Measurements from ENCODE around the gene ARHGEF19.
A peak's percentile ranks its signal among the peaks of the same experiment; 100 is the strongest.
"Not testable (repeated sequence)": the region's sequence is repeated elsewhere in the genome, so short reads cannot be mapped to it uniquely, and the experiment has no call there.

Gene ARHGEF19

DNA sequence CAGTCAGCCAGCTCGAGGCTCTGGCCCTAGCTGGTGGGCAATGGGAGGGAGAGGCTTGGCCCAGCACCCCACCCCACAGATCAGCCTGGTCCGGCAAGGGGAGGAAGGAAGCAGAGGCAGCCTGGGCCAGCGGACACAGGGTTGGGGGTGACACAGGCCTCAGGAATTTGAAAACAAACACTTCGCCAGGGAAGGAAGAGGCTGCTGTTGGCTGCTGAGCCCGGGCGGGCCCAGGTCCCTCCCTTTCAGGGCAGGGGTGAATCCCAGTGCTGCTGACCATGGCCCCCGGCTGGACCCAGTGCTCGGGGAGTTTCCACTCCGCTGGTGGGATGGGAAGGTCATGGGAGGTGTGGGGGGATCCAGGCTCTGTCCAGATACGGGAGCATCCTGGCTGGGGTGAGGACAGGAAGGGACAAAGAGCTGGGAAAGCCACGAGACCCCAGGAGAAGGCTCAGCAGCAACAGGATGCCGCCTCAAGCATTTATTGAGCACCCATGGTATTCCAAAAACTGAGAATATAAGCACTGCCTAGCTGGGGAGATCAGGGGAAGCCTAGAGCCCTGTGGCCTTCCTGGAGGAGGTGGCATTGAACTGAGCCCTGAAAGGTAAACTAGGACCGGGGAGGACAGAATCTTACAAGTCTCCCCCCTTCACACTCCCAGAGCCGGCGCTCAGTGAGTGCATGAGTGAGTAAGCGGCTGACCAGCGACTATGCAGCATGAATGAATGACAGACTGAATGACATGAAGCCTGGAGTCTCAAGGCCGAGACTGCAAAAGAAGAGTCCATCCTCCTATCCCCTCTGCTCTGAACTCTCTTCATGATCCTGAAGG lies 30.3 kb downstream of the ARHGEF19 start:
- peak; percentile 78 for DNase-seq

DNA sequence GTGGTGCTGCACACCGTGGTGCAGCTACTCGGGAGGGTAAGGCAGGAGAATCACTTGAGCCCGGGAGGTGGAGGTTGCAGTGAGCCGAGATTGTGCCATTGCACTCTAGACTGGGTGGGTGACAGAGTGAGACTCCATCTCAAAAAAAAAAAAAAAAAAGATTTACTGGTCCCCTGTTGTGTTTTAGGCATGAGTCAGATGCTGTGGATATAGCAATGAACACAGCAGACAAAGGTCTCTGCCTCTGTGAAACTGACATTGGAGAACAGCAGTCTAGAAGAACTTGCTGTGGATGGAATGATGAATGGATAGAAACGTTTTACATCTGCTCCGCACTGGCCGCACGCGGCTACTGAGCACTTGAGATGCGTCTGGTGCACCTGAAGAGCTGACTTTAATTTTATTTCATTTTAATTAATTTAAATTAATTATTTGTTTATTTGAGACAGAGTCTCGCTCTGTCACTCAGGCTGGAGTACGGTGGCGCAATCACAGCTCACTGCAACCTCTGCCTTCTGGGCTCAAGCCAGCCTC lies 32.1 kb downstream of the ARHGEF19 start:
- DNase-seq: no peak

DNA sequence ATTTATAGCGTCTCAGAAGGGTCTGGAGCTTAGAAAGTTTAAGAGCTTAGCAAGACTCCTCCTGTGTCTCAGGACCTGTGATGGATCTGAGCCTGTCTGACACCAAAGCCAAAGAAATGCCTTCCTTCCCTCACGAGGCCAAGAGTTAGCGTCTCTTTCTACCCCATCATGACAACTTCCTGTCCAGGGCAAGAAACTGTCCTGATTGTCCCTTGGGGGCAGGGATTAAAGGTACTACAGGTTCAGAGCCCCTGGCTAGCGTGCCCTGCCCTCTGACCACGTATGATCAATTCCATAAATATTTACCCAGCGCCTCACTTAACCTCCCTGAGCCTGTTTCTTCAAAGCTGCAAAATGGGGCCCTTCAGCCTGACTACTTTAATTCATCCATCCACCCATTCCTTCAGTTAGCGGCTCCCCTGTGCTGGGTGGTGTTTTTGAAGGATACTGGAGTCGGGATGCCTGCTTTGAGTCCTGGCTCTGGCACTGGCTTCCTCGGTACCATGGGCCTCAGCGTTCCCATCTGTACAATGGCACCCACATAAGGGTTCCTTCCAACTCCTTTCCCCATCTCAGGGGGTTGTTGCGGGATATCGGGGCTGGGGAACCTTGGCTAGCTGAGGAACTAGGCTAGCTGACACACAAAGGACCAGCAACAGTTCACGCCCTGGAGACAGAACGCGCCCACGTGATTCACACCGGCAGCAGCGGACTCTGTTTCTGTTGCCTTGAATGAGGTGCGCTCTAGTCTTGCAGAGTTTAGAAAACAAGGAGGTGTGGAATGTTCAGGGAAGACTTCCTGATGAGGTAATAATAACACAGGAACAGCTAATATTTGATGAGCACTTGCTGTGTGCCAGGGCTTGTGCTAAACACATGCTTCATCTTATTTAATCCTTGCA lies 33.6 kb downstream of the ARHGEF19 start:
- DNase-seq: no peak

DNA sequence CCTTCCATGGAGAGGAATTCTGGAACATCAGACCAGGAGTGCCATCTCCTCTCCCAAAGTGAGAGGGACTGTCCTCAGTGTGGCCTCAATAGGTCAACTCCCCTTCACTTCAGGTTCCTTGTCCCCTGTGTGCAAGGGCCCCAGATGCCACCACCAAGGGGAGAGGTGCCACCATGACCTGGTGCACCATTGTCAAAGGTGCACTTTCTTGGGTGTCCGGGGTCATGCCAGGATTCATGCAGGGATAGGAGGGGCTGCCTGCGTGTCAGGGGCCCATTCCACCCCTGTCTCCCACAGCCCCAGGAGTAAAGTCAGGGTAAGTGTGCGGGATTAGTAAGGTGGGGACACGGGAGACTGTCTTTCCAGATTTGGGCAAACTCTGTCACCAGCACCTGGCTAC lies 35.1 kb downstream of the ARHGEF19 start:
- DNase-seq: no peak

DNA sequence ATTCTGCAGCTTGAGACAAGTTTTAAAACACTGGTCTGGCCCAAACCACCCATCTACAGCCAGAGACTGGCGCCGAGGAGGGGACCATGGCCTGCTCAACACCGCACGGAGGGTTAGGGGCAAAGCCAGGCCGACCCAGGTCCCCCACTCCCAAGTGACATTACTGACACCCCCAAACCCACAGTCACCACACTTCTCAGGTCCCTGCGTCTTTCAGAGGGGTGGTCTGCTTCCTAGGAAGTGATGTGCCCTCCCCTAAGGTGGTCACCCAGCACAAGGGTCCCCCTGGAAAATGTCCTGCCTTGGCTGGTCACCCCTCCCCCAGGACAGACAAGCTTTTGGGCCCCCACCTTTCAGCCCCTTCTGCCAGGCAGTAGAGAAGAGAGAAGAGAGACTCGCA lies 35.8 kb downstream of the ARHGEF19 start:
- DNase-seq: no peak

DNA sequence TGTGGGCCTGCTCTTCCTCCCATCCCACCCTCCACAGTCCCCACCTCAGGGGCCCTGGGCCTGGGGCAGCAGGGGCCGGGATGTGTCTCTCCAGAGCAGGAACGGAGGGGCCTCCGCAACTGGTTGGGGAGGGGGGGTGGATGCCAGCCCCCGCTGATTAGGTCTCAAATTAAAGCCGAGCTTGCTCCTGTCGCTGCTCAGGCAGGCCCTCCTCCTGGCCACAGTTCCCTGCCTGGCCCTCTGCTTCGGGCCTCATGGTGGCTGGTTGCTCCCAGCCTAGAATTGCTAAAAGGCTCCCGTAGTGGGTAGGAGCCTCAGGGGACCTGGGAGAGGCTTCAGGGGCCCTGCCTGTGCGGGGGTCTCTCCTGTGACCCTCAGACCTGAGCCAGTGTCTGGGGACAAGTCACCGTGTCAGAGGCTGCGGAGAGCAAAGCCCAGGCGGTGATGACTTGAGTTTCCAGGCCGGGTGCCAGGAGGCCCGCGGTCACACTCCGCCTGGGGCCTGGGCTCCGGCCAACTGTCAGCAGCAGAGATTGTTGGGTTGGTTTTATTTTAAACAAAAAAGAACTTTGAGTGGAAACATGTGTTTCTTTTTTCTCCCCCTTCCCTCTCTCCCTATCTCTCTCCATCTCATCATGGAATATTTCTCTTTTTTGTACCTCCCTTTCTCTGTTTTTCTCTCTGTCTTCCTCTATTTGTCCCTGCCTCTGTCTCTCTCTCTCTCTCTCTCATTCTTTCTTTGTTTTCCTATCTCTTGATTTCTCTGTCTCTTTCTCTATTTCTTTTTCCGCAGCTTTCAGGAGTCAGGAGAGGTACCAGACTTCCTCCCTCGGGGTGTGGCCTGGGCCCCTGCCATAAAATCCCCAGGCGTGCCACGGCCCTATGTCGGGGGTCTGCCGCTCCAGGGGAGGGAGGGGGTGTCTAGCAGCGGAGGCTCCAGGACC lies 36.6 kb downstream of the ARHGEF19 start:
- peak; percentile 86 for DNase-seq

DNA sequence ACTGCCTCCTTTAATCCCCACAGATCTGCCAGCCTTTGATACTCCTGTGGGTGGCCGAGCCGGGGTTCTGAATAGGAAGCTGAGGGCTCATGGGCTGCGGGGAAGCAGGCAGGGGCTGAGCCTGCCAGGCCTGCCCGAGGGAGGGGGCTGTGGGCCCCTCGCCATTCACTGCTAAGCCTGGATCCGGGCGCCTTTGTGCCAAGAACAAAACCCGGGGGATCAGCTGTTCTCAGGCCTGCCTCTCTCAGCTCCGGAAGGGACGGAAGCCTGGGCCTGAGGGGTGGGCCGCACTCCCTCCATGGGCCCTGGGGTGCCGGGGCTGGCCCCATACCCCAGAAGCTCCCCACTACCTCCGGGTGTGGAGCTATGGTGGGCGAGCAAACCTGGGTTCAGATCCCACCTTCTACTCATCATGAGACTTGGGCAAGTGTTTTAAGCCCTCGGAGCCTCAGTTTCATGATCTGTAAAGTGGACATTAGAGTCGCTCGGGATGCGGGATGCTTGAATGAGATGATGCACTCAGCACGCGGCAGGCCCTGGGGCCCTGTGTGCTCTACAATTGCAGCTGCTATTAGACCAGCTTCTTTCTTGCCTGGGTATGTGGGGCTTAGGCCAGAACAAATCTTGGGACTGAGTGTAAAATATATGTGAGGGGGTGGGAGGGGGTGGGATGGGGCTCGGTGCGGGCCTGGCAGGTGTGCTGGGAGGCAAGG lies 37.4 kb downstream of the ARHGEF19 start:
- no peak for DNase-seq

DNA sequence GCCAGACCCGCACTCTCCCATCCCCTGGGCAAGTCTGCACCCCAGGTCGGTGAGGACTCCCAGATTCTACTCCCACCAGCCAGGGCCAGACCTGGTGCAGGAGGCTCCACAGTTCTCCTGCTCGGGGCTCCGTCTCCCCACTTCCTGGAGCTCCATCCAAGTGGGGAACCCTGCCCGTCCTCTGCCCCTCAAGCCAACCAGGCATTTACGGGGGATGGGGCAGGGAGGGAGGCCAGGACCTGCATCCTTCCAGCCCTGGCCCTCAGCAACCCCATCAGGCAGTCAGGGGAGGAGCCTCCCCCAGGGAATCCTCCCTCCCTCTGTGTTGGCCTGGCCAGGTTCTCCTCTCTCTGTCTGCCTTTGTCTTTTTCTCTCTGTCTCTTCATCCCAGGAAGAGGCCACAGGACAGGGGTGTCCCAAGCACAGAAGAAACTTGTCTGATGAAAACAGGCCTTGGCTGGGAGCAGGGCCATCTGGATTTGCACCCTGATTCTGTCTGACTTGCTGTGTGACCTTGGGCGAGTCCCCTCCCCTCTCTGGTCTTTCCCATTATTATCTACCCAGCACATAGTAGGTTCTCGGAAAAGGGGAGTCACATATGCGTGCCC lies 38.1 kb downstream of the ARHGEF19 start:
- no peak for DNase-seq

DNA sequence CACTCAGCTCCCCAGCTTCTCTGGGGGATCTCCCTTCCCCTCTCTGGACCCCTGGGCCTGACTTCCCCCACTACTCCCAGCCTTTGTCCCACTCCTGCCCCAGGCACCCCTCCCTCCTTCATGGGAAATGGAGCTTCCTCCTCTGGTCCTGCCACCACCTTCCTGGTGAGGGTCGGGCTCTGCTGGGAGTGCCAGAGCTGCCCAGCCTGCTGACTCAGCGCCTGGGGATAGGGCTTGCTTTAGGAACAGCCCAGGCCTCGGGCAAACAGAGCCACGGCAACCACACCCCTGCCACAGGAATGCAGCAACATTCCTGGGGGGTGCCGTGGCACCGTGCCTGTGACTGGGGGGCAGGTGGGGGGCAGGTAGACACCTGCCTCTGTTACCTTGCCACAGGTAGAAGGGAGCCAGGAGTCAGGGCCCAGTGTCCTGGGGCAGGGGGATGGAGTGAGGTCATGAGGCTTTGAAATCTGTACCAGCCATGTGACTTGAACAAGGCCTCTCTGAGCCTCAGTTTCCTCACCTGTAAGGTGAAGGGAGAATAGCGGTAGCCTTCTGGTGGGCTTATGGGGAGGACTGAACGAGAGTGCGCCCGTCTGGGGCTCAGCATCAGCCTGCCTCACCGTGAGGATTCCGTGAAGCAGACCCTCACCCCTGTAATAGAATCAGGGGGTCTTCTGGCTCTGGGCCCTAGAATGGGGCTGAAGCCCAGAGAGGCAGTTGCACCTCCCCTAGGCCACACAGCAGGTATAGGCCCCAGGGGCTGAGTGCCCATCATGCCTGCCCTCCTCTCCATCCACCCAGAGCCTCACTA lies 38.8 kb downstream of the ARHGEF19 start:
- no peak for DNase-seq

DNA sequence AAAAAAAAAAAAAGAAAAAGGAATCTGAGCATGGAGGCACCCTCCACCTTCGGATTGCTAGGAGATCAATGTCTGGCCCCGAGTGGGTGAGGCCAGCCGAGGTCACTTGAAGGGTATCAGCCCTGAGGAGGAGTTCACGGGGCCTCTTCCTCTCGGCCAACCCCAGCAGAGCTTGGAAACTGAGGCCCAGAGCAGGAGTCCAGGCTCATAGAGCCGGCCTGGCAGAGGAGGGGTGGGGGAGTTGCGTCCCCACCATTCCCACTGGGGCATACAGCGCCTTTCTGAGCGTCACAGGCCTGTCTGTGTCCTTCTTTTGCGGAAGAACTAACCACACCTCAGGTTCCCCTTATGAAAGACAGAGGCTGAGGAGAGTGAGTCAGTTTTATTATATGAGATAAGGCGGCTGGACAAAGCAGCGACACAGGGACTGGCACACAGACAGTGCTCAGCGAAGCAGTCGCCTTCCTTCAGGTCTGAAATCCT lies 39.4 kb downstream of the ARHGEF19 start:
- no peak for DNase-seq

DNA sequence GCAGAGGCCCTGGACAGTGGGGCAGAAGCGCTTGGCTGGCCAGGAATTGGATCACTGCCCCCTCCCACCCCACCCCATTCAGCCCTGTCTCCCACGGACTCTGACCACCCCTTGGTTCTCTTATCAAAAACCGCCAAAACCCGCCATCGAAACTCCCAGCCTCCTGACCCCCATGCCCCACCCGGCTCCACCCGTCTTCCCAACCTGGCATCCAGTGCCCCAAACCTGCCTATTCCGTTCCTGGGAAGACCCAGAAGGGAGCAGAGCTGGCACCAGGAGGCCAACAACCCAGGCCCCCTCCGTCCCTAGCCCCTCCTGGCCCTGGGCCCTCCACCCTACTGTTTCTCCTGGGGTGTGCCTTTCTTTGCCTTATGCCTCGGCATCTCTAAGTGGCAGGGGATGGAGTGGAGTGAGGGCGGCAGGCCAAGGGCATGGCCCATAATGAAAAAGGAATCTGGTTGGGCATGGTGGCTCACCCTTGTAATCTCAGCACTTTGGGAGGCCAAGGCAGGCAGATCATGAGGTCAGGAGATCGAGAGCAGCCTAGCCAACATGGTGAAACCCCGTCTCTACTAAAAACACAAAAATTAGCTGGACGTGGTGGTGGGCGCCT lies 40.1 kb downstream of the ARHGEF19 start:
- DNase-seq: no peak

DNA sequence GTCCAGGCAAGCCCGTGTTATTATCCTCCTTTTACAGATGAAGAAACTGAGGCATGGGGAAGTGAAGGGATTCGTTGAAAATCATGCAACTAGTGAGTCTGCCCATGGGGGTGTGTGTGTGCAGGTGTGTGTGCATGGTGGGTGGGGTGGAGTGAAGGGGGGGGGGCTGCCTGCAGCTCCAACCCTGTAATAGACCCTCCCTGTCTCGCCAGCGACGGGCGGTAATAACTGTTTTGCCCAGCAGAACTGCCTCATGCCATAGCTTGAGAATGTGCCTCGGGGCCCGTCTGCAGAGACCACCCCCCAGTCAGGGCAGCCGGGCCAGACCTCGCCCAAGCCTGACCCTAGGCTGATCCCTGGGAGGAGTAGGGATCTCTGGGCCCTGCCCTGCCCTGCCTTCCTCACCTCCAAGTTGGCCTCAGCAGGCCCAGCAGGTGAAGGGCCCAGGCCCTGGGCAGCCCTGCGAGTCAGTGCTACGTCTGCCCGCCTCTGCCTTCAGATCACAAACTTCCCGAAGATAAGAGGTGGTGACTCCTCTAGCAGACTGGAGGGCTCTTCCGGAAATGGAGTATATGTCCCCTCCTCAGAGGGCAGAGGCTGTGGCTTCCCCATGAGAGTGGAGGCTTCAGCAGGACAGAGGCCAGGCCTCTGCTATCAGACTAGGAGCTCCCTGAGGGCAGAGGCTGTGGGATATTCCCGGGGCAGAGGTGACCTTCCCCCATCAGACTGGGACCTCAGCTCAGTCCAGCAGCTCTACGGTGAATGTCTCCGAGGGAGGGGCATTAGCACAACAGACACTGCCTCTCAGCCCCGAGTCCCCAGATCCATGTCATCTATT lies 40.9 kb downstream of the ARHGEF19 start:
- DNase-seq: no peak

DNA sequence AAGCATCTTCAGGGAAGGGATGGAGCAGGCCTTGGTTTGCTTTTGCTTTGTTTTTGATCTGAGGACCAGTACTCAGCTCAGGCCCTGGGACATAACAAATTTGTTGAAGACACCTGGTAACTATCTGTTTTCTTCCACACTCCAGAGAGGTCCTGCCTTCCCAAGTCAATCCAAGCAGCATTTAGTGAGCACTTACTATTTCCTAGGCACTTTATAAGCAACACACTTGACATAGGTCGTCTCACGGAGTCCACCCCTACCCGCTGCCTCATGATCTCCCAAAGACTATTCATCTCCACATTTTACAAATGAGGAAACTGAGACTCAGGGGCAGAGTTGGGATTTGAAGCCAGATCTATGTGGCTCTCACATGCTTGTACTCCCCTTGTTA lies 42.2 kb downstream of the ARHGEF19 start:
- no peak for DNase-seq

DNA sequence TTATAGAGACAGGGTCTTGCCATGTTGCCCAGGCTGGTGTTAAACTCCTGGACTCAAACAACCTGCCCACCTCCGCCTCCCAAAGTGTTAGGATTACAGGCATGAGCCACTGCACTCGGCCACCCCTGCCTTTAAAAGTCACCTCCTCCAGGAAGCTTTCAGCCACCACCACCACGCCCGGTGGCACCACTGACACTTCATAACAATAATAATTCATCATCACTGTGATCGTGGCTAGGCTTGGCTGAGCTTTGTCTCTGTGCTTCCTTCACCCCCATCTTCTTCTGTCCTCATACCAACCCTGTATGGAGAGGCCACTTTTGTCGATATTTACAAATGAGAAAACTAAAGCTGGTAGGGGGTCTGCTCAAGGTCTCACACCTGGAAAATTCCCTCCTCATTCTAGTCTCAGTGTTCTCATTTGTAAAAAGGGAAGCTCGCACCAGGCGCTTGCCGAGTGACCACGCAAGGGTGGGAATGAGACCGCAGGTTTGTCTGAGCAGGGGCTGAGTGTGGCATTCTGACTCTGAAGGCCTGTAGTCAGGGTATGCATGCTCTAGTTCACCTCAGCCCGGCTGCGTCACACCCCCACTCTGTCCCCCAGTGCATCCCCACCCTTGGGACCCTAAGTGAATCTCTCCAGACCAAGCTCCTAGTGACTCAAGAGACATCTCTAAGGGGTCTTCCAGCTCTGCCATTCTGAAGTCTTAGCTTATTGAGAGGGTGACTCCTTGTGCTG lies 43.7 kb downstream of the ARHGEF19 start:
- no peak for DNase-seq

DNA sequence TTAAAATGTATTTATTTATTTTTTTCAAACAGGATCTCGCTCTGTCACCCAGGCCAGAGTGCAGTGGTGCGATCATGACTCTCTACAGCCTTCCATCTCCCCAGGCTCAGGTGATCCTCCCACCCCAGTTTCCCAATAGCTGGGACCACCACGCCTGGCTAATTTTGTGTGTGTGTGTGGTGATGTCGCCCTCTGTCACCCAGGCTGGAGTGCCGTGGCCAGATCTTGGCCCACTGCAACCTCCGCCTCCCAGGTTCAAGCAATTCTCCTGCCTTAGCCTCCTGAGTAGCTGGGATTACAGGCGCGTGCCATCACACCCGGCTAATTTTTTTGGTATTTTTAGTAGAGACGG lies 44.3 kb downstream of the ARHGEF19 start:
- DNase-seq: not testable (repeated sequence)

DNA sequence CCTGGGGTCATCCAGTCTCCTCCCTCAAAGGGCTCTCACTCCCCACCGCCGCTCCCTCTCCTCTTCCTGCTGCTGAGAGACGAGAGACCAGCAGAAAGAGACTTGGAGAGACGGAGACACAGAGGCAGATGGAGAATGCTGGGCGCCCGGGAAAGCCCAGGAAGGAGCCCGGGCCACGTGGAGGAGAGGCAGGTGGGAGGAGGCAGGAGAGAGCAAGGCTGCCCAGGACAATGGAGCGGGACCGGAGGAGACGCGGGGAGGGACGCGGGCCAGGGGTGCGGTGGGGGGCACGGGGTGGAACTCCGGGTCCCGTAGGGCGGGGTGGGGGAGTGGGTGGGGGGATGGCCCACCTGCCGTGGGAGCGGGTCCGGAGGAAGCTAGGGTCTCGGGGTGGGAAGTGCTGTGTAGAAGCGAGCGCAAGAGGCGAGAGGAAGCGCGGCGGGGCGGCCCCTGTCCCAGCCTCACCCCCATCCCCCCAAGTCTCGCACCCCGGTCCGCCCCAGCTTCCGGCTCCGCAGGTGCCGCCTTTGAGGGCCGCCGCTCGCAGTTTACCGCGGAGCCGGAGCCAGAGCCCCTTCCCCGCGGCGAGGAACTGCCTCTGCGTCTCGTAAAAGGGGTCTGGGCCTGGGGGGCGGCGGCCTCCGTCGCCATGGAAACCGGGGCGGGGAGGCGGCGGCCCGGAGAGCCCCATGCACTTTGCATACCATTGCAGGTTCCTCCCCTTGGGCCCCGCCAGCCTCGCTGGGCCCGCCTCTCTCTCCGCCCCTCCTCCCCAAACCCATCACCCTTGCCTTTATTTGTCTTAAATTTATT lies 44.9 kb downstream of the ARHGEF19 start:
- peak; percentile 74 for DNase-seq

DNA sequence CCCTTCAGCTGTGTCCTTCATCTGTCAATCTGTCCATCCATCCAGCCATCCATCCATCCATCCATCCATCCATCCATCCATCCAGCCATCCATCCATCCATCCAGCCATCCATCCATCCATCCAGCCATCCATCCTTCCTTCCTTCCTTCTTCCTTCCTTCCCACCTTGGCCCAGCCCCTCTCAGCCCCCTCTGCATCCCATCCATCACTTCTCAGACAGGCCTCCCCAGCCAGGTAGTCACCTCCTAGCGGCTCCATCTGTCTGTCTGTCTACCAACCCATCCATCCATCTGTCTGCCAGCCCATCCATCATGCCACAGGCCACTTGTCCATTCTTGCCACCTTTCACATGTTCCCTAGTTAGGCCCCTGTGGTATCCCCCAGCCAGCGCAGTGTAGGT lies 46.3 kb downstream of the ARHGEF19 start:
- DNase-seq: no peak
